ENCODE data around the gene TRPM3.
"Not testable (repeated sequence)": the region's sequence is repeated elsewhere in the genome, so short reads cannot be mapped to it uniquely, and the experiment has no call there.

TRPM3 gene

DNA sequence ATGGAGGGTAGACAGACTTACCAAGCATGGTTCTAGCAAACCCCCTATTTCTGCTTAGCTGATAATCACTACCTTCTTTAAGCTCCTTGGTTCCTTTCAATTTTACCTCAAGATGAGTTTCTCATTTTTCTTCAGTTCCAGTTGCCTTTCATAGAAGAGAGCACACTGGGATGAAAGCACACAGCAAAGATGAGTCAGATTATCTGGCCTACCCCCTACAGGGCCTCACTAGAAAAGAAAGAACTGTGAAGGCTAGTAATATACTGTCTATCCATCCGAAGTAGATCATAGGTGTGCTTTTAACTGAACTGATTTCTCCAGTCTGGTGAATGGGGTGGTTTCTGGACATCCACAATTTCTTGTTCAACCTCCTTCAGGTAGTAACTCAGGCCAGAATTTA lies 122.5 kb downstream of the TRPM3 start:
- no peak for DNase-seq (ENCODE audit: low read depth in 3 of 3)

DNA sequence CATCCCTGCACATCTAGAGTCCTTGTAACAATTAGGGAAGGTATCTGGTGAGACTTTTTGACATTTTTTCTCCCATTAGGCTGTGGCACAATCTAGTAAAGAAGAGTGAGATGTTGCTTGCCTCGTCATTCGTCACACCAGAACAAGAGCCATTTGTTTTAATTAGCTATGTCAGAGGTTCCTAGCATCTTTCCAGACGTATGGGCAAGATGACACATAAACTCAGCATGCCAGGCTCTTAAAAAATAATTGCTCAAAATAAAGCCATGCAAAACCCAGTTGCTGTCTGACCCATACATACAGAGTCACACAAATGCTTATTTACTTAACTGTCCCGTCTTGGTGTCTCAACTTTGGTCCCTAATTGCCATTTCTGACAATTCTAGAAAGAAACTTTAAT lies 125.9 kb downstream of the TRPM3 start:
- DNase-seq (ENCODE audit: low read depth in 3 of 3): no peak

DNA sequence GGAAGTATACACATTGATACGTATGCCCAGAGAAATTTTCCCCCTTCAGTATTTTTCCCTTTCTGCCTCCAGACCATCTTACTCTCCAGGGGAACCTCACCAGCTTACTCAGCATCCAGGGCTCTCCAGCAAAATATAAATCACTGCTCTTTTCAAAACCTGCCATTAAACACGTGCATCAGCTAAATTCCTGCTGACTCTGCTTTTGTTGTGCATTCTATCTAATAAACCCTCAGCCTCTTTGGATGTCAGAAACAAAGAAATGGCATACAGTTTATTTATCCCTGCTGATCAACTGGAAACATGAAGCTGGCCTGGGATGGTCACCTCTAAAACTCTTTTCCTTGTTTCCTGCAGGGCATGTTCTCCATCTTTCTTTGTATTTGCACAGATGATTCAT lies 126.8 kb downstream of the TRPM3 start:
- DNase-seq (ENCODE audit: low read depth in 3 of 3): no peak

DNA sequence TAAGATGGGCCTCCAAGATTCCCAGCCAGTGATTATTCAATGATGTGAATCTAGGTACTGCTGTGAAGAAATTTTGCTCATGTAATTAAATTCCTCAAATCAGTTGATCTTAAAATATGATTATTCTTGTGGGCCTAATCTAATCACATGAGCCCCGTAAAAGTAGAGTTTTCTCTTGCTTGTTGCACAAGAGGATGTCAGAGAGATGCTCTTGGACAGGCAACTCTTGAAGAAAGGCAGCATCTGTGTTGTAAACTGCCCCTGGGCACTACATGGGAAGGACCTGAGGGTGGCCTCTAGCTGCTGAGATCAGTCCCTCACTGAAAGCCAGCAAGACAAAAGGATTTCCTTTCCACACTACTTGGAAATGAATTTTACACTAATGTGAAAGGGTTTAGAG lies 132.9 kb downstream of the TRPM3 start:
- no peak for DNase-seq (ENCODE audit: low read depth in 3 of 3)

DNA sequence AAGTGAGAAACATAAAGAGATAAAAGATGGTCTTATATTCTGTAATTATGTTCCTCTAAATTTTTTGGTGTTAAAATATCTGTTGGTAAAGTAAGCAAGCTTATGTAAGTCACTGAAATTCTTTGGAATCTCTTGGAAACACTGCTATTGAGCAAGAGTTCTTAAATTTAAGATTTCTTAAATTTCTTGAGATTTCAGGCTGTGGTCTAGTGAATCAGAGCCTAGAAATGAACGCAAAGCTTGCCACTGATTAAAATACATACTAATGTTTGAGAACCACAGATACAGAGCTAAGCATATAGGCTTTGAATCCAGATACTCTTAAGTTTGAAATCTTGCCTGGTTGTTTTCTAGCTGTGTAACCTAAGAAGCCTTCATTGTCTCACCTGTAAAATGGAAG lies 133.4 kb downstream of the TRPM3 start:
- no peak for DNase-seq (ENCODE audit: low read depth in 3 of 3)

GRCh38 chr9:70986984-70987383 lies 134.4 kb downstream of the TRPM3 start:
- no peak for DNase-seq (ENCODE audit: low read depth in 3 of 3)

- no peak for DNase-seq (ENCODE audit: low read depth in 3 of 3)
Measured at GRCh38 chr9:70983723-70984295, 137.6 kb downstream of the TRPM3 start.

GRCh38 chr9:70981312-70981711 lies 140.1 kb downstream of the TRPM3 start:
- DNase-seq (ENCODE audit: low read depth in 3 of 3): no peak

DNA sequence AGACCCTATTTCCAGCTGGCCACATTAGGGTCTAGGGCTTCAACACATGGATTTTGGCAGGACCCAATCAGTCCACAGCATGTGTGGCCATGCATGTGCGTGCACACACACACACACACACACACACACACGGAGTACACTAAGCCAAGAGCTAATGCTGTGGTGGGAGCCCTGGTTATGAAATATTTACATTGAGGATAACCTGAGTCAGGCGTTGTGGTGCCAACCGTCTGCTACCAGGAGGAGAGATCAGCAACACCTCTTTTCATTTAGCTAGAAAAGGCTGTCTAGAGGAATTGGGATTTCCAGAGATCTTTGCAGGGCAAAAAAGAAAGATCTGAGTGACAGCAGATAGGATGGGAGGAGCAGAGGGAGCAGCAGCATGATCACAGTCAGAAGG lies 141.5 kb downstream of the TRPM3 start:
- DNase-seq (ENCODE audit: low read depth in 3 of 3): no peak

DNA sequence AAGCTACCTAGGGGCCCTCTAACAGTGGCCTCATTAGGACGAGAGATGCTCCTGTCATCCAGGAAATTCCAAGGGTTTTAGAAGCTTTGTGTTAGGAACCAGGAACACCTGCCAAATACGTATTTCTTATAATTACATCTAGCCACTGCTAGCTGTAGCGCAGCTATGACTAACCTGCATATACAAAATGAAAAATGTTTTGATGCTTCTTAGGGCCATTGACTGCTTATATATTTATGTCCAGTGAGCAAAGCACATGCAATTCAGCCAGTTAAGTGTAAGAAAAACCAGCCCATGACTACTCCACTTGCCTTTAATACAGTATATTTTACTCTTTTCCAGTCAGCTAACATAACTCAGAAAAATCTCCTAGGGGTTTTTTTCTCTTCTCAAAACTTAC lies 143.3 kb downstream of the TRPM3 start:
- DNase-seq (ENCODE audit: low read depth in 3 of 3): no peak

- no peak for DNase-seq (ENCODE audit: low read depth in 3 of 3)
Measured at GRCh38 chr9:70975821-70976220, 145.6 kb downstream of the TRPM3 start.

- DNase-seq (ENCODE audit: low read depth in 3 of 3): no peak
Measured at GRCh38 chr9:70971723-70972122, 149.7 kb downstream of the TRPM3 start.

GRCh38 chr9:70966380-70966779 lies 155.0 kb downstream of the TRPM3 start:
- DNase-seq (ENCODE audit: low read depth in 3 of 3): not testable (repeated sequence)

DNA sequence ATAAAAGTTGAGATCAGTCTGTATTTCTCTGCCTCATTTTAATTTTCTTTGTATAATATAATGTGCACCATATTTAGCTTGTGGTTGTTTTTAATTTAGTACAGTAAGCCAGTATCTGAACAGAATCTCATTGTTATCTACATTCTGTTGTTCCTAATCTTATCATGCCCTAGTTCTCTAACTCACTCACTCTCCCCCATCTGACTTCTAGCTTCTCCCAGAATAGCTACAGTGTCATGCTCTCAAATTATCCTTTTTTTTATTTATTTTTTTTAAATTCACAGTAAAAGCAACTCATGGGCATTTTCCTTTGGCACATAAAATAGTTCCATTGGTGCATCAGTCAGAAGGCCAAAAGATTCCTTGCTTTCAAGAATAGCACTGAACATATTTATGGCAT lies 156.6 kb downstream of the TRPM3 start:
- no peak for DNase-seq (ENCODE audit: low read depth in 3 of 3)

DNA sequence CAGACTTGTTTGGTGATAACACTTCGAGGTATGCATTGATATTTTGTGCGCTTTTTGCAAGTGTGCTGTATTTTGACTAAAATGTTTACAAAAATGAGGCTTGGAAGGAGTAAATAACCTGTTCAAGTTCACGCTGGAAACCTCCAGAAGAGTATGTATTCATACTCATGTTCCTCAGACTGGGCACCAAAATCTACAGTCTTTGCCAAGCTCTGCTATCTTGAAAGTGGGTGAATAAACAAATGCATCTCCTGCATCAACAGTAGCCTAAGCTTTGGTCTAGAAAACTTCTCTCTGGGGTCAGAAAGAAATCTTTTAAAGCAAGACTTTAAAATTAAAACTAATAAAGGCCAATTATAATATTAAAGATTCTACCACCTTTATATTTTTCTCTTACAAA lies 157.9 kb downstream of the TRPM3 start:
- DNase-seq (ENCODE audit: low read depth in 3 of 3): no peak

DNA sequence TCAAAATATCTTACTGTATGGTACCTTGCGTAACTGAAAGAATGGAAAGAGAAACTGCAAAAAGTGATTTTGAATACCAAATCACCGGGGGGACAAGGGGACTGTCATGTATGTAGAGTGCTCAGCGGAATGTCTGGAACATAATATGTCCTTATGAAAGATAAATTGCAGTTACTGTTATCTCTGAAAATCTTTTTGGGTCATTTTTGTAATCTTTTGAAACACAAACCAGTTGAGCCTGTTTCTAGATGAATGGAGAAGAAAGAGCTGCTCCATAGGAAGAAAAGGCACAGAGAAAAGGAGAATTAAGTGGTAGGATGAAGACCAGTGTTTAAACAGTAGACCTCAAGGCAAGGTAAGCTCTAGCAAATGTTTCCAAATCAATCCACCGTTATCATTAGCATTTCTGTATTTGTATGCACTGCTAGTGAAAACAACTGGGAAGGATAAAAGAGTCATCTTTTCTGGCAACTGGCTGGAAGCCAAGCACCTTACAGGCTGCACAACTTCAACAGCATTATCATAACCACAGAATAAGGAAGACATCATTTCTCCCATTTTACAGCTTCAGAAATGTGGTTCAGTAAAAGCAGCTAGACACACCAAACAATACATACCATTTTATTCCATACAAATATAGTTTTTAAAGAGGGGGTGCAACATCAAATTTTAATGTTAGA lies 158.5 kb downstream of the TRPM3 start:
- DNase-seq (ENCODE audit: low read depth in 3 of 3): no peak

DNA sequence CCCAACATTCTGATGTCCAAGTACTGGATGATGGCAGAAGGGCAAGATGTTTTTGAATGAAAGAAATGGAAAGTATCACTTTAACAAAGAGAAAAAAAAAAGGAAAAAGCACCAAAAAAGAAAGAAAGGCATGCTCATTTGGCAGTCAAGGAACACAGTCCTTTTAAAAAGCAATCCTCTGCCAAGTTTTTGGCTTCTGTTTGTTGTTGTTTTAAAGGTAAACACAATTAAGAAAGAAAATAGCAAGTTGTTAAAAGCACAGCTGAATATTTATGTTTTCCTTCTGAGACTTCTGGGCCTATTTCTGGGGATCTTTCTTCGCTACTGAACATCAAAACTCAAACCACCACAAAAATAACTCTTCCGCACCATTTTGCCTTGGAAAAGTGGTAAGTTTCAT lies 162.1 kb downstream of the TRPM3 start:
- DNase-seq (ENCODE audit: low read depth in 3 of 3): no peak

GRCh38 chr9:70954596-70955143 lies 166.8 kb downstream of the TRPM3 start:
- DNase-seq (ENCODE audit: low read depth in 3 of 3): no peak

GRCh38 chr9:70954126-70954525 lies 167.3 kb downstream of the TRPM3 start:
- DNase-seq (ENCODE audit: low read depth in 3 of 3): no peak

DNA sequence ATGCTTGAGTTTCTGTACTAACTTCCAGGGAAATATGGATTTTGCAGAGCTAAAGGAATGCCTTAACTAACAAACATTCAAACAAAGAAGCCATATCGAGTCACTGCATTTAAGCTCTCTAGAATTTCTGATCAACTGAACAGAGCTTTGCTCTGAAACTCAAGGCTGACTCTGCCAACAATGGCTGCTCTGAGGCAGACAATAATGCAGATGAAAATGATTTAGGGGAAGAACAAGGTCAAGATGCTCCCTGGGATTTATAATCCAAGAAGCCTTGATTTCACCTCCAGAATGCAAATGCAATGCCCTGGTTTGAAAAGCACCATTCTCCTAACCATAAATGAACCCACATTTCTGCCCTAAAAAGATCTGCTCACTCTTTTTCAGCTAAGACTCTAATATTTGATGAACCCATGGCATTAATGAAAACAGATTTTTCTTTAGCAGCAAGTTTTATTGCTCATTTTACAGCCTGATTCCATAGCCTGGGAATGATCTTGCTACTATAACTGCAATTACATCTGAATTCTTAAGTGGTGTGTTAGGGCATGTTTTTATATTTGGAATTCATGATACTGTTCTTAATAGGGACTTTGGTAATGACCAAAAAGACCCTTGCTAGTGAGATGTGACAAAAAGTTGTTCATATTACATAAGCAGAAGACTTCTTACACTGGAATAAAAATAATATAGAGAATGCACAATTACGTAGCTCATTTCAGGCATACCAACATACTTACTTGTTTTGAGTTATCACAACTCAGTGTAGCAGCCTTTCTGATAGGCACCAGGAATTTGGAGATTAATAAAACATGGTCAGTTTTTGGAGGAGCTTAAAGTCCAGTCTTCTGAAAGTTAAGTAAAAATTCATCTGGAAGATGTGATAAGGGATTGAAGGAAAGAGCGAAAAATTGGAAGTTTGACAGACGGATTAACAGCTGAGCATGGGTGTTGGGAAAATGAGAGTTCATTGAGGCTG lies 169.4 kb downstream of the TRPM3 start:
- no peak for DNase-seq (ENCODE audit: low read depth in 3 of 3)

DNA sequence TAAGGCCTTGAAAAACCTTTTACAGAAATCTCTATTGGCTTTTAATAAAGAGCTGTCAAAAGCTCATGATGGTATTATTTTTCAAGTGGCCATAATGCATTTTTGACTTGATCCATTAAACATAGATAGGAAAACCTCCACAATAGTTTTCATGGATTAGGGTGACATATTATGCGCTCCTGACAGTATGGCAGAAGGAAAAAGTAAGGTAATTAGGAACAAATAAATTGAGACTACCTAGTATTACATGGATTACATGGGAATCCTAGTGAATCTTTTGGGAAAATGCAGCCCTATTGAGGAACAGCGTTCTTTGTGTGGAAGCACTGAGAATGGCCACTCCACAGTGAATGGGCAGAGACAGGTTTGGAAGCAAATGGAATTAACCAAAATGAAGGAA lies 171.2 kb downstream of the TRPM3 start:
- no peak for DNase-seq (ENCODE audit: low read depth in 3 of 3)

DNA sequence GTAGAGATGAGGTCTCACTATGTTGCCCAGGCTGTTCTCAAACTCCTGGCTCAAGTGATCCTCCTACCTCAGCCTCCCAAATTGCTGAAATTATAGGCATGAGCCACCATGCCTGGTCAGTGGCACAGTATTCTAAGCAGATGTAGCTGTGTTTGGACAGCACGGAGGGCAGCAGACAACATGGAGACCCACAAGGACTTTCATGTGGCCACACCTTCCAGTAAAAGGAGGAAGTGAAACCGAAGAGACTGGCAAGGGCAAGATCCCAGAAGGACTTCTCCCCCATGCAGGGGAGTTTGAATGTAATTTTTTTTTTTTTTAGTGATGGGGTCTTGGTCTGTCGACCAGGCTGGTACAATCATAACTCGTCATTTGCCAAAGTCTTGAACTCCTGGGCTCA lies 172.2 kb downstream of the TRPM3 start:
- no peak for DNase-seq (ENCODE audit: low read depth in 3 of 3)

- DNase-seq (ENCODE audit: low read depth in 3 of 3): no peak
Measured at GRCh38 chr9:70948744-70949143, 172.7 kb downstream of the TRPM3 start.

Data from stimulated activated CD4-positive, alpha-beta T cell treated with anti-CD3 and anti-CD28 coated beads, TNF-alpha, amount 100 ng/mL, for 4 hours (primary cell).